ENCODE results near the gene FZR1. TPM values are rescaled to one million over a fixed set of nuclear protein-coding genes. Genes with fewer than 3 reads are reported as not detected.

FZR1 gene
- total RNA-seq, 1 experiment from 2014 or later = 57.0 TPM

GRCh38 chr19:3494559-3494958 is 11.6 kb upstream of the FZR1 start:
- DNase-seq = no peak
- Histone ChIP-seq H2AFZ (no peak overlapping the region), H3K4me2 (no peak overlapping the region), H3K27me3 (ENCODE audit: insufficient read depth, low read depth) (no peaks in the 10 kb centered on the region), H3K27ac (no peak overlapping the region), H3K9me2 (ENCODE audit: insufficient read depth) (no peaks in the 10 kb centered on the region), H3K4me3 (no peak overlapping the region), H3F3A (ENCODE audit: insufficient read depth, low read depth) (no peaks in the 10 kb centered on the region; the same call in 1 of the 2 replicates), H3K36me3 (ENCODE audit: low read depth) (no peaks in the 10 kb centered on the region), H3K79me2 (ENCODE audit: low read depth) (peaks cover 15% of the 10 kb centered on the region), H4K20me1 (ENCODE audit: insufficient read depth) (no peaks in the 10 kb centered on the region), H3K4me1 (replicated peaks; ENCODE audit: insufficient read depth) (no peaks in the 10 kb centered on the region), H3K9me3 (ENCODE audit: insufficient read depth, low read depth) (no peaks in the 10 kb centered on the region)
- no TSS peak for BruUV-seq (replicated peaks)
- CTCF ChIA-PET = no interaction called here
- POLR2A ChIA-PET (ENCODE audit: unreplicated experiment) = interaction anchor here (0.7 kb wide), 1 partner anchor 133 kb away, joined by 9 read pairs; no protein-coding TSS in a partner anchor
- intact Hi-C loops (cut with micrococcal nuclease; ENCODE audit: unreplicated experiment) = no loop called here
- no peak for TF ChIP-seq CTCF (conservative IDR thresholded peaks at IDR 0.05)
- TF ChIP-seq EZH2 (IDR thresholded peaks at IDR 0.05; ENCODE audit: low read depth) = no peak

GRCh38 chr19:3496392-3497273 is 9.5 kb upstream of the FZR1 start:
- Histone ChIP-seq H3K27ac (no peak overlapping the region), H3K79me2 (ENCODE audit: low read depth) (peaks cover 22% of the 10 kb centered on the region), H3K4me1 (replicated peaks; ENCODE audit: insufficient read depth) (no peaks in the 10 kb centered on the region), H2AFZ (no peak overlapping the region), H3K27me3 (ENCODE audit: insufficient read depth, low read depth) (no peaks in the 10 kb centered on the region), H3K4me2 (no peak overlapping the region), H3F3A (ENCODE audit: insufficient read depth, low read depth) (no peaks in the 10 kb centered on the region; the same call in 1 of the 2 replicates), H3K4me3 (no peak overlapping the region), H3K9me2 (ENCODE audit: insufficient read depth) (no peaks in the 10 kb centered on the region), H3K9me3 (ENCODE audit: insufficient read depth, low read depth) (no peaks in the 10 kb centered on the region), H4K20me1 (ENCODE audit: insufficient read depth) (no peaks in the 10 kb centered on the region), H3K36me3 (ENCODE audit: low read depth) (no peaks in the 10 kb centered on the region)
- BruUV-seq (replicated peaks) = no TSS peak
- intact Hi-C loops (cut with micrococcal nuclease; ENCODE audit: unreplicated experiment) = no loop called here
- TF ChIP-seq CTCF (conservative IDR thresholded peaks at IDR 0.05) = no peak
- TF ChIP-seq EZH2 (IDR thresholded peaks at IDR 0.05; ENCODE audit: low read depth) = no peak
- CTCF ChIA-PET = no interaction called here
- POLR2A ChIA-PET (ENCODE audit: unreplicated experiment) = no interaction called here
- DNase-seq = no peak

GRCh38 chr19:3497757-3498520 is 8.2 kb upstream of the FZR1 start:
- no peaks in the 10 kb centered on the region; the same call in 1 of the 2 replicates for H3F3A ChIP-seq (ENCODE audit: insufficient read depth, low read depth)
- H3K9me3 ChIP-seq (ENCODE audit: insufficient read depth, low read depth) = no peaks in the 10 kb centered on the region
- no TSS peak for BruUV-seq (replicated peaks)
- intact Hi-C loops (cut with micrococcal nuclease; ENCODE audit: unreplicated experiment) = no loop called here
- no peak overlapping the region for H2AFZ ChIP-seq
- ChIA-PET CTCF (no interaction called here), POLR2A (ENCODE audit: unreplicated experiment) (no interaction called here)
- no peak for TF ChIP-seq EZH2 (IDR thresholded peaks at IDR 0.05; ENCODE audit: low read depth)
- no peak for TF ChIP-seq CTCF (conservative IDR thresholded peaks at IDR 0.05)
- H3K79me2 ChIP-seq (ENCODE audit: low read depth) = peaks cover 22% of the 10 kb centered on the region
- H4K20me1 ChIP-seq (ENCODE audit: insufficient read depth) = no peaks in the 10 kb centered on the region
- no peak overlapping the region for H3K4me2 ChIP-seq
- no peaks in the 10 kb centered on the region for H3K4me1 ChIP-seq (replicated peaks; ENCODE audit: insufficient read depth)
- no peak overlapping the region for H3K27ac ChIP-seq
- no peaks in the 10 kb centered on the region for H3K36me3 ChIP-seq (ENCODE audit: low read depth)
- H3K9me2 ChIP-seq (ENCODE audit: insufficient read depth) = no peaks in the 10 kb centered on the region
- DNase-seq = no peak
- H3K4me3 ChIP-seq = no peak overlapping the region
- no peaks in the 10 kb centered on the region for H3K27me3 ChIP-seq (ENCODE audit: insufficient read depth, low read depth)
